HG02885 (cell line): ENCODE measurements around the gene IFNA6.

Experiments
- ATAC-seq: cut with Tn5 transposase; IDR thresholded peaks from one replicate; pipeline ENCODE4 v1.9.1; 2021; ENCODE audit warnings: mild to moderate bottlenecking; ENCODE audit not compliant: unreplicated experiment, poor library complexity

Gene IFNA6

GRCh38 chr9:21331676-21332402, 18.8 kb downstream of the IFNA6 start:
- no peak for ATAC-seq

DNA sequence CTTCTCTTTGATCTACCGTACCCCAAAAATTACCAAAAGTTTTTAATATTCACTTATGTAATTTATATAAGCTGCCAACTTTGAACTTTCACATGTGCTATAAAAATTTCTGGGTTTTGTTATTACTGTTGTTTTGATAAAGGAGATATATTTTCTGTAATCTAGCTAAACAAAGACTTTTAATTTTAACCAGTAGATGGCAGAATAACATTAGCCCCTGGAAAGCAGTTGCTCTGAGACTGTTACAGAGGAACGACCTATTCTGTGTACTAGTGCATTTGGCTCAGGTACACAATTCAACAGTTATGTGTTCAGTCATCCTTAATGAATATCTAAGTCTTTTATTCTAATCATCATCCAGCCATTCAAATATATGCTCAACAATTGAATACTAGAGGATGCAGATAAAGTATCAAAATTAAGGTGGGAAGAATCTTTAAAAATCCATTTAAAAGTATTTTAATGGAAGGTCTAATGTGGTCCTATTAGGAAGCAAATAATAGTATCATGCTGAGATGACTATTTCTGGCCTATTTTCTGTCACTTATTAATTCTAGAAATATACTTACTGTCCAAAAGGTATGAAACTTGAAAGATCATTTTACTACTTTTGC, 24.1 kb downstream of the IFNA6 start:
- ATAC-seq = peak; percentile 87

- no peak for ATAC-seq
Observed at GRCh38 chr9:21324047-21324446, 26.6 kb downstream of the IFNA6 start.

GRCh38 chr9:21322911-21323461, 27.7 kb downstream of the IFNA6 start:
- ATAC-seq = no peak

DNA sequence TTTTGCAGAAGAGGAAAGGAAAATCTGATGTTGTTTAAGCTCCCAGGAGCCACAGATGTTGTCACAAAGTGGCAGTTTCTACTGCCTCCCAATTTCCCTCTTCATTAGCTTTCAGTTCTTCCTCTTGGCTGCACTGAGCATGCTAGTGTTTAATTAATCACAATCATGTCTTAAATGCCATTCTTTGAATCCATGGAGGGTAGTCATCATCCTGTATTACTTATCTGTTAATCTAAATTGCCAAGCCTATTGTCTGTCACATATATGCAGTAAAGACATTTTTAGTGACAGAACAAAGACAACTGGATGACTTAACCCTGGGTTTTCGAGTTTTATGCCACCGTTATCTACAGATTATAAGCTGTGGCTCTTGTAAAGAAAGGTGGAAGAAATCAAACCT, 30.2 kb downstream of the IFNA6 start:
- no peak for ATAC-seq

DNA sequence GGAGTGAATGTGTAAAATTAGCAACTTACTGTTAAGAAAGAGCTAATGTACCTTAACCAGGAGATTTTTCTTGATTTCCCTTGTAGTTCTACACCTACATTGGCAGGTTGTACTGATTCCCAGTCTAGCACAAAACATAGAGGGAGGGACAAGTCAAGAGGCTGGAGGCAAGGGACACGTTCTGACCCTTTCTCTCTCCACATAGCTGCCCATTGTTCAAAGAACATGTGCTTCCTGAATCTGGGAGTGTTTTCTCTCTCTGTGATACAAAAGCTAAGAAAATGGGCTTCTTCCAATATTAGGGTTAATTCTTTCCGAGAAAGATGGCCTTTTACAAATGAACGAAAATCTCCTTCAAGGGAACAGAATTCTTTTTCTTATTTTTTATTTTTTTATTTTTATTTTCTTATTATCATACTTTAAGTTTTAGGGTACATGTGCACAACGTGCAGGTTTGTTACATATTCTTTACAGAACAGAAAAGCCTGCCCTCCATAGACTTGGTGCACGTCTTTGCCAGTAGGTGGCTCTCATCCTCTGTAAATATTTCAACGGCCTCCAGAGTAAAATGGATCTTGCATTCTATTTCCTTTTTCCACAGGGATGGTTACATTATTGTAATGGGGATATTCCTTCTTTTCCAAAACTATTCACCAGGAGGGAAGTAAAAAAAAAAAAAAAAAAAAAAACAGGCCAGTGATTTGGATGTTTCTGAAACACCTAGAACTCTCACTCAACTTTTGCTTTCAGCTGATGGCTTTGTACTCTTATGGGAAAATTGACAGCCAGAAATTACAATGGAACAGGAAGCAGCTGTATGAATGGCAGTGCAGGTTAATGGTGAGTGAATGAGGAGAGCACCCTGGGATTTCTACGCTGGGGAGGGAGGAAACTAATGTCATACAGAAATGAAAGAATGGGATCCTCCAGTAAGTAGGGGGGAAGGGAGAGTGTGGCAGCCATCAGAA, 32.4 kb downstream of the IFNA6 start:
- ATAC-seq = peak; percentile 81

- no peak for ATAC-seq
Observed at GRCh38 chr9:21316860-21317259, 33.8 kb downstream of the IFNA6 start.

DNA sequence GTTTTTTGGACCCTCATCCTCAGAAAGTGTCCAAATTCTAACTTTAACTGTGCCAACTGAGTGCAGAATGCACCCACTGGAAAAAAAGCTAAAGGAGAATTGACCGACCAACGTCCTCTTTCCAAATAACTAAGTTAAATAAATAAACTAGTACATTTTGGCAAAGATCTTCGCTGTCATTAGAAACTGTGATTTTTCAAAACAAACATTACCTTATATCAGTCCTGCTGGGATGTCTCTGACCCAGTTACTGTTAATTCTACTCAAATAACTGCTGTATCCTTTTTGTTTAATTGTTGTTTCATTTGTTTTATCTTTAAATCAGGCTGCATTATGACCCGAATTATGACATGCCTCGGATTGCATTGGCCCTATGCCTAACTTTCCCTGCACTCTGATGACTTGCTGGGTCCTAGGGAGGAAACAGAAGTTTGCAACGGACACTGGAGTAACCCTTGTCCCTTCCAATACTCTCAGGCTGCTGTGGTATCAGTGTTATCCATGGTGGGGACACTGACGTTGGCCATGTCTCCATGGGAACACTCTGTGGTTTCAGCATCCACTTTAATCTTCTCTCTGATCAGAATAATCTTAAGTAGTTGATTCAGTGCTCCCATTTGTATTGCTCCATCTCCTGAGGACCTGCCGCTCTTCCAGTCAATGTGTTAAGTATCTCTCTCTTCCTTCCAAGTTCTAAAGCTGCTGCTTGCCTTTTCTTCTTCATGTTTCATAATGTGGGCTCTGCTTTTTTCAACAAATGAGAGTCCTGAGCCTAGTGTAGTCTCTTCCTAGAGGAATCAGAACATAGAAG, 34.5 kb downstream of the IFNA6 start:
- ATAC-seq = no peak

GRCh38 chr9:21314152-21314551, 36.5 kb downstream of the IFNA6 start:
- no peak for ATAC-seq

GRCh38 chr9:21311889-21312288, 38.8 kb downstream of the IFNA6 start:
- no peak for ATAC-seq

DNA sequence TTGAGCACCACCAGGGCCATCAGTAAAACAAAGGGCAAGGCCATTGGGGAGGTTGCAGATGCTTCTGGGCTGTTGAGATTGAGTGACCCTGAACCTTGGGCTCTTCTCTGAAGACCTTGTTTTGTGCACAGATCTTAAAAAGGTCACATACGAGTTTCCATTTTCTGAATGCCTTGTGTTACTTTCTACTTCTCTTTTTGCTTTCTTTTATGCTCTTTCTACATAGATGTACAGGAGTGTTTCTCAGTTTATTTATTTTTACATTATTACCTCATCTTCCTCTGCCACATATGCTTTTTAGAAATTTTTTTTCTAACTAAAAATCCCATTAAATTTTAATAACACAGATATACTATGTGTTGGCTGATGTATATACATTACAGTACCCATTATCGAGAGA, 45.5 kb downstream of the IFNA6 start, which contains the start of gene IFNA5:
Gene IFNA5, minus strand, starts transcription at position 101 of the 400 bp plus-strand sequence. Its CDS starts 57 bp downstream, at position 44.
- no peak for ATAC-seq
